K562 (cell line): ENCODE data around the gene CCNC.

Experiments used
- CHCHD3 ChIP-seq: fragments of 250-450 bp; sonication (Bioruptor Pico); IDR thresholded peaks from 2 replicates; pipeline ENCODE4 v2.1.2; 2022; ENCODE audit warnings: mild to moderate bottlenecking
- SRSF3 ChIP-seq: fragments of 200-400 bp; formaldehyde crosslinking; IDR thresholded peaks from 2 replicates; pipeline ENCODE4 v1.6.1; 2016; ENCODE audit warnings: mild to moderate bottlenecking, low read length, moderate library complexity; ENCODE audit not compliant: insufficient read depth
- TF ChIP-seq, protein P1 (sequence below): fragments of 250-450 bp; sonication (Bioruptor Pico); IDR thresholded peaks from 2 replicates; pipeline ENCODE4 v1.5.0; 2021; ENCODE audit warnings: mild to moderate bottlenecking, borderline replicate concordance

DNA sequence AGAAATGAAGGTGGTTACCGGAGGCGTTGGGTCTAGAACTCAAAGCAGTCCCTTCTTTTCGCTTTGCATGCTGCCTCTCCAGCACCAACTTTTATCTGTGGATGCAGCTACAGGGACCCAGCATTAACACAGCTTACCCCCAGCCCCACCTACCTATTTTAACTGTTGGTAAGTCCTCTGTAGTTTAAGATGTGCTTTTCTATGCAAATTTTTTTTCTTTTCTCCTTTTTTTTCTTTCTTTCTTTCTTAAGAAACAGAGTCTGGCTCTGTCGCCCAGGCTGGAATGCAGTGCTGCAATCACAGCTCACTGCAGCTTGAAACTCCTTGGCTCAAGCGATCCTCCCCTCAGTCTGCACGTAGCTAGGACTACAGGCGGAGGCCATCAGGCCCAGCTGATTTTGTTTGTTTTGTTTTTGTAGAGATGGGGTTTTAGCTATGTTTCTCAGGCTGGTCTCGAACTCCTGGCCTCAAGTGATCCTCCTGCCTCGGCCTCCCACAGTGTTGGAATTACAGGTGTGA lies 46.8 kb downstream of the CCNC start:
- TF ChIP-seq SRSF3 (no peak), CHCHD3 (CRISPR knock-in tag) (no peak)
- TF ChIP-seq, protein P1, sequence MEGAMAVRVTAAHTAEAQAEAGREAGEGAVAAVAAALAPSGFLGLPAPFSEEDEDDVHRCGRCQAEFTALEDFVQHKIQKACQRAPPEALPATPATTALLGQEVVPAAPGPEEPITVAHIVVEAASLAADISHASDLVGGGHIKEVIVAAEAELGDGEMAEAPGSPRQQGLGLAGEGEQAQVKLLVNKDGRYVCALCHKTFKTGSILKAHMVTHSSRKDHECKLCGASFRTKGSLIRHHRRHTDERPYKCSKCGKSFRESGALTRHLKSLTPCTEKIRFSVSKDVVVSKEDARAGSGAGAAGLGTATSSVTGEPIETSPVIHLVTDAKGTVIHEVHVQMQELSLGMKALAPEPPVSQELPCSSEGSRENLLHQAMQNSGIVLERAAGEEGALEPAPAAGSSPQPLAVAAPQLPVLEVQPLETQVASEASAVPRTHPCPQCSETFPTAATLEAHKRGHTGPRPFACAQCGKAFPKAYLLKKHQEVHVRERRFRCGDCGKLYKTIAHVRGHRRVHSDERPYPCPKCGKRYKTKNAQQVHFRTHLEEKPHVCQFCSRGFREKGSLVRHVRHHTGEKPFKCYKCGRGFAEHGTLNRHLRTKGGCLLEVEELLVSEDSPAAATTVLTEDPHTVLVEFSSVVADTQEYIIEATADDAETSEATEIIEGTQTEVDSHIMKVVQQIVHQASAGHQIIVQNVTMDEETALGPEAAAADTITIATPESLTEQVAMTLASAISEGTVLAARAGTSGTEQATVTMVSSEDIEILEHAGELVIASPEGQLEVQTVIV (CRISPR knock-in tag) = no peak
